H1 (cell line): ENCODE results near the gene B3GALT4.
A peak's percentile ranks its signal among the peaks of the same experiment; 100 is the strongest.

Experiments
- ASH2L ChIP-seq: fragments of 200-600, 300-600 bp; sonication (generic); IDR thresholded peaks from one replicate; pipeline ENCODE4 v1.7.1; 2017; ENCODE audit warnings: low read length
- BCL11A ChIP-seq, 2 experiments: IDR thresholded peaks; one replicate each; pipeline ENCODE4 v1.6.1; 2011; ENCODE audit warnings: low read depth in 2 of 2, low read length in 2 of 2, mild to moderate bottlenecking in 2 of 2
- CHD2 ChIP-seq: IDR thresholded peaks from 2 replicates; pipeline ENCODE4 v1.6.1; 2012; ENCODE audit warnings: low read length, improper control_type of control experiment
- EP300 ChIP-seq, 2 experiments: IDR thresholded peaks; 1 replicate in 1 of 2; 2 replicates in 1 of 2; pipeline ENCODE4 v1.6.1; 2011 to 2012; ENCODE audit warnings: low read depth in 2 of 2, low read length in 2 of 2, mild to moderate bottlenecking in 2 of 2, borderline replicate concordance in 1 of 2, inconsistent platforms in 1 of 2, moderate library complexity in 1 of 2
- MAFK ChIP-seq: IDR thresholded peaks from 2 replicates; pipeline ENCODE4 v1.6.1; 2012; ENCODE audit warnings: low read depth, mild to moderate bottlenecking, improper control_type of control experiment, low read length
- POLR2A ChIP-seq, 2 experiments: IDR thresholded peaks; 1 replicate in 1 of 2; 2 replicates in 1 of 2; pipeline ENCODE4 v1.6.1; 2011; ENCODE audit warnings: low read depth in 2 of 2, low read length in 2 of 2, mild to moderate bottlenecking in 2 of 2; ENCODE audit errors: control extremely low read depth in 1 of 2
- POLR2AphosphoS5 ChIP-seq: IDR thresholded peaks from 2 replicates; pipeline ENCODE4 v1.6.1; 2011; ENCODE audit warnings: low read depth, low read length
- RAD21 ChIP-seq, 2 experiments: IDR thresholded peaks in 1 of 2; conservative IDR thresholded peaks in 1 of 2; 2 replicates each; pipeline ENCODE4 v1.6.1; 2011; ENCODE audit warnings: low read depth in 2 of 2, low read length in 2 of 2, improper control_type of control experiment in 1 of 2, inconsistent platforms in 1 of 2, mild to moderate bottlenecking in 1 of 2, moderate library complexity in 1 of 2
- SAP30 ChIP-seq: fragments of 300-600 bp; sonication (generic); IDR thresholded peaks from 2 replicates; pipeline ENCODE4 v1.7.1; 2012; ENCODE audit warnings: low read length, moderate library complexity, mild to moderate bottlenecking, inconsistent platforms; ENCODE audit not compliant: insufficient read depth, insufficient replicate concordance
- SIN3A ChIP-seq, 2 experiments: IDR thresholded peaks in 1 of 2; conservative IDR thresholded peaks in 1 of 2; 2 replicates each; pipeline ENCODE4 v1.6.1; 2011 to 2012; ENCODE audit warnings: low read length in 2 of 2, improper control_type of control experiment in 1 of 2, low read depth in 1 of 2, mild to moderate bottlenecking in 1 of 2
- TEAD4 ChIP-seq: IDR thresholded peaks from 2 replicates; pipeline ENCODE4 v1.6.1; 2012; ENCODE audit warnings: low read depth, low read length, inconsistent platforms, mixed read lengths
- ZNF274 ChIP-seq: IDR thresholded peaks from 2 replicates; pipeline ENCODE4 v1.7.0; 2012; ENCODE audit warnings: low read length, borderline replicate concordance; ENCODE audit errors: extremely low read depth
- TF ChIP-seq, protein P1 (sequence below), 3 experiments: IDR thresholded peaks; 1 replicate in 2 of 3; 2 replicates in 1 of 3; pipeline versions ENCODE4 v1.5.1 to v1.6.1; 2011; ENCODE audit warnings: low read length in 3 of 3, mild to moderate bottlenecking in 3 of 3, inconsistent platforms in 2 of 3, low read depth in 1 of 3, moderate library complexity in 1 of 3; ENCODE audit not compliant: insufficient read depth in 1 of 3; ENCODE audit errors: control extremely low read depth in 1 of 3
- TF ChIP-seq, protein P2 (sequence below): IDR thresholded peaks from 2 replicates; pipeline ENCODE4 v1.6.1; 2011; ENCODE audit warnings: low read length, improper control_type of control experiment

DNA sequence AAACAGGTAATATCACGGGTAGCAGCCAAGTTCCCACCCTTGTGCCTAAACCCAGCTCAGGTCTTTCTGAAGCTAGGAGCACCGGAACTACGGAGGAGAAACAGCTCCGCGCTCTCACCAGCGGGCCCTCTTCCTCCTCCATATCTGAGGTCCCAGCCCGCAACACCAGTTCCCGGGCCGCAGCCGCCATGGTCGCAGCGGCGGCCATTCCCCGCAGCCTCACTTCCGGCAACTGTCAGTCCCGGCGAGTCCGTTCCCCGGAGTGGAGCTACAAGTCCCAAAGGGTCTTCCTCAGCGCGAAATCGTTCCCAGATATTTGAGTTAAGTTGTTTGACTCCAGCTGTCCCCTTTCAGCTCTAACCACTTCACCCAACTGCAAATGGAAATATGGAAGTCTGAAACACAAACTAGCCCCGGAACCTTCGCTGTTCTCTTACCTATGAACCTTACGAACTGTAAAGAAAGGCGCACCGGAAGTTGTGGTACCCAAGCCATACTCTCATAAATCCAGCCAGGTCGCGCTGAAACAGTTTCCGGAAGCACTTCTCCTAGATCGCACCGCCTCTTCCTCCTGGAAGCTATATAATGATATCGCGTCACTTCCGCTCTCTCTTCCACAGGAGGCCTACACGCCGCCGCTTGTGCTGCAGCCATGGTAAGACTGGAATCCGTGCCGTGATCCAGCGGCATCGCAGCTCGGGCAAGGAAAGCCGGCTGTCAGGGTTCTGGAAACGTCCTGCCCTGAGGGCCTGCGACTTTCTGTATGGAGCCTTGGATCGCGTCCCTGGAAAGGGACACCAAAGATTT is 5.3 kb upstream of the B3GALT4 start, which contains the start of the genes RPS18 and VPS52:
- TF ChIP-seq ASH2L (peak; percentile 94), TEAD4 (no peak), CHD2 (no peak), RAD21 (IDR thresholded peaks at IDR 0.05 in 1 of 2, conservative IDR thresholded peaks at IDR 0.05 in 1 of 2; ENCODE audit: low read depth in 2 of 2, low read length in 2 of 2) (no peak), ZNF274 (no peak), SIN3A (conservative IDR thresholded peaks at IDR 0.05 in 1 of 2, IDR thresholded peaks at IDR 0.05 in 1 of 2; ENCODE audit: low read depth in 1 of 2, low read length in 2 of 2) (peak; percentile 32 to 74; a peak in 3 of 4 replicates), MAFK (no peak), POLR2AphosphoS5 (peak; percentile 99), POLR2A (IDR thresholded peaks at IDR 0.05; ENCODE audit: control extremely low read depth in 1 of 2, low read depth in 2 of 2, low read length in 2 of 2) (peak in 1 of 2 experiments; percentile 98; a peak in 2 of 3 replicates), EP300 (IDR thresholded peaks at IDR 0.05; ENCODE audit: borderline replicate concordance in 1 of 2, low read depth in 2 of 2, low read length in 2 of 2) (no peak), BCL11A (IDR thresholded peaks at IDR 0.05; ENCODE audit: low read depth in 2 of 2, low read length in 2 of 2) (no peak), SAP30 (no peak)
- TF ChIP-seq, protein P1, sequence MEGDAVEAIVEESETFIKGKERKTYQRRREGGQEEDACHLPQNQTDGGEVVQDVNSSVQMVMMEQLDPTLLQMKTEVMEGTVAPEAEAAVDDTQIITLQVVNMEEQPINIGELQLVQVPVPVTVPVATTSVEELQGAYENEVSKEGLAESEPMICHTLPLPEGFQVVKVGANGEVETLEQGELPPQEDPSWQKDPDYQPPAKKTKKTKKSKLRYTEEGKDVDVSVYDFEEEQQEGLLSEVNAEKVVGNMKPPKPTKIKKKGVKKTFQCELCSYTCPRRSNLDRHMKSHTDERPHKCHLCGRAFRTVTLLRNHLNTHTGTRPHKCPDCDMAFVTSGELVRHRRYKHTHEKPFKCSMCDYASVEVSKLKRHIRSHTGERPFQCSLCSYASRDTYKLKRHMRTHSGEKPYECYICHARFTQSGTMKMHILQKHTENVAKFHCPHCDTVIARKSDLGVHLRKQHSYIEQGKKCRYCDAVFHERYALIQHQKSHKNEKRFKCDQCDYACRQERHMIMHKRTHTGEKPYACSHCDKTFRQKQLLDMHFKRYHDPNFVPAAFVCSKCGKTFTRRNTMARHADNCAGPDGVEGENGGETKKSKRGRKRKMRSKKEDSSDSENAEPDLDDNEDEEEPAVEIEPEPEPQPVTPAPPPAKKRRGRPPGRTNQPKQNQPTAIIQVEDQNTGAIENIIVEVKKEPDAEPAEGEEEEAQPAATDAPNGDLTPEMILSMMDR (IDR thresholded peaks at IDR 0.05; ENCODE audit: control extremely low read depth in 1 of 3, insufficient read depth in 1 of 3, low read depth in 1 of 3, low read length in 3 of 3): no peak
- TF ChIP-seq, protein P2, sequence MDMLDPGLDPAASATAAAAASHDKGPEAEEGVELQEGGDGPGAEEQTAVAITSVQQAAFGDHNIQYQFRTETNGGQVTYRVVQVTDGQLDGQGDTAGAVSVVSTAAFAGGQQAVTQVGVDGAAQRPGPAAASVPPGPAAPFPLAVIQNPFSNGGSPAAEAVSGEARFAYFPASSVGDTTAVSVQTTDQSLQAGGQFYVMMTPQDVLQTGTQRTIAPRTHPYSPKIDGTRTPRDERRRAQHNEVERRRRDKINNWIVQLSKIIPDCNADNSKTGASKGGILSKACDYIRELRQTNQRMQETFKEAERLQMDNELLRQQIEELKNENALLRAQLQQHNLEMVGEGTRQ: no peak
